Sigmoid colon (tissue), 4 donors: Measurements from ENCODE around the gene ADCK2.

Experiments
- CTCF ChIP-seq, 4 experiments: fragments of 450-650 bp in 3 of 4; fragments of 200-600 bp in 1 of 4; IDR thresholded peaks; one replicate each; pipeline ENCODE4 v1.5.1; 2016 to 2019; ENCODE audit warnings: antibody characterized with exemption in 4 of 4, mild to moderate bottlenecking in 3 of 4, moderate library complexity in 2 of 4
- EP300 ChIP-seq, 4 donors: sonication (generic); formaldehyde crosslinking; IDR thresholded peaks; one replicate each; pipeline ENCODE4 v1.6.1; 2017; ENCODE audit warnings: antibody characterized with exemption in 4 of 4
- POLR2A ChIP-seq, 2 donors: fragments of 450-650 bp; IDR thresholded peaks; one replicate each; pipeline ENCODE4 v1.6.1; 2016; ENCODE audit warnings: antibody characterized with exemption in 2 of 2, mild to moderate bottlenecking in 2 of 2, moderate library complexity in 2 of 2

GRCh38 chr7:140696024-140696679 lies 23.4 kb downstream of the ADCK2 start:
- TF ChIP-seq EP300 (IDR thresholded peaks at IDR 0.05), result no peak
- TF ChIP-seq POLR2A (IDR thresholded peaks at IDR 0.05), result no peak
- TF ChIP-seq CTCF (IDR thresholded peaks at IDR 0.05), result no peak
